GM23338 (cell line): ENCODE measurements around the gene SPATA20. TPM values are rescaled to one million over a fixed set of nuclear protein-coding genes. Genes with fewer than 3 reads are reported as not detected.

Experiments used
- ATAC-seq: fragments of 200-7000 bp; cut with Tn5 transposase; 3 replicates; pipeline ENCODE4 v1.9.1; 2020
- DNase-seq: peaks from one replicate; pipeline ENCODE4 v3.0.0-alpha.2; 2015; ENCODE audit warnings: low spot score
- H2AFZ ChIP-seq: fragments of 200-600 bp; sonication (generic); 2 replicates; pipeline ENCODE4 v1.8.0; 2016; ENCODE audit warnings: antibody characterized with exemption, mild to moderate bottlenecking, moderate library complexity
- H3F3A ChIP-seq: fragments of 200-600 bp; sonication (generic); replicated peaks from 2 replicates; pipeline ENCODE4 v1.8.0; 2017; ENCODE audit warnings: antibody characterized with exemption, mixed run types, low read depth
- H3K27ac ChIP-seq: fragments of 200-600 bp; sonication (generic); 2 replicates; pipeline ENCODE4 v1.6.1; 2016; ENCODE audit warnings: low read depth
- H3K27me3 ChIP-seq: fragments of 200-600 bp; sonication (generic); 2 replicates; pipeline ENCODE4 v1.8.0; 2016; ENCODE audit warnings: mild to moderate bottlenecking, mixed run types, moderate library complexity; ENCODE audit not compliant: insufficient read depth
- H3K36me3 ChIP-seq: fragments of 200-600 bp; sonication (generic); 2 replicates; pipeline ENCODE4 v1.8.0; 2016; ENCODE audit warnings: mild to moderate bottlenecking; ENCODE audit not compliant: insufficient read depth
- H3K4me1 ChIP-seq: fragments of 200-600 bp; sonication (generic); 2 replicates; pipeline ENCODE4 v1.8.0; 2016; ENCODE audit warnings: mild to moderate bottlenecking, moderate library complexity; ENCODE audit not compliant: insufficient read depth
- H3K4me2 ChIP-seq: fragments of 200-600 bp; sonication (generic); 2 replicates; pipeline ENCODE4 v1.7.1; 2017; ENCODE audit warnings: mixed run types
- H3K4me3 ChIP-seq: fragments of 200-600 bp; sonication (generic); 2 replicates; pipeline ENCODE4 v1.6.1; 2016; ENCODE audit warnings: mixed run types
- H3K79me2 ChIP-seq: fragments of 200-600 bp; sonication (generic); replicated peaks from 2 replicates; pipeline ENCODE4 v1.8.0; 2017; ENCODE audit warnings: mild to moderate bottlenecking; ENCODE audit not compliant: insufficient read depth
- H3K9me2 ChIP-seq: fragments of 200-600 bp; sonication (generic); 2 replicates; pipeline ENCODE4 v1.8.0; 2017; ENCODE audit not compliant: insufficient read depth
- H4K20me1 ChIP-seq: fragments of 200-600 bp; sonication (generic); replicated peaks from 2 replicates; pipeline ENCODE4 v1.8.0; 2017; ENCODE audit warnings: mild to moderate bottlenecking; ENCODE audit not compliant: insufficient read depth
- H3K27ac Mint-ChIP-seq: 2 replicates; pipeline ENCODE4 v1.8.0; 2020; ENCODE audit warnings: inconsistent platforms, mild to moderate bottlenecking, moderate library complexity, mixed read lengths
- H3K27me3 Mint-ChIP-seq: 3 replicates; pipeline ENCODE4 v1.8.0; 2022; ENCODE audit warnings: low read depth, mild to moderate bottlenecking, moderate library complexity, mixed read lengths, inconsistent platforms; ENCODE audit not compliant: insufficient read depth, poor library complexity
- H3K36me3 Mint-ChIP-seq: 3 replicates; pipeline ENCODE4 v1.8.0; 2021; ENCODE audit warnings: low read depth, mild to moderate bottlenecking, inconsistent platforms, moderate library complexity, mixed read lengths
- H3K4me1 Mint-ChIP-seq: 3 replicates; pipeline ENCODE4 v1.8.0; 2020; ENCODE audit warnings: mild to moderate bottlenecking, inconsistent platforms, mixed read lengths
- H3K4me3 Mint-ChIP-seq: 3 replicates; pipeline ENCODE4 v1.8.0; 2021; ENCODE audit warnings: moderate library complexity, mild to moderate bottlenecking, inconsistent platforms, mixed read lengths
- H3K9me3 Mint-ChIP-seq: 3 replicates; pipeline ENCODE4 v1.8.0; 2020; ENCODE audit warnings: moderate library complexity, mild to moderate bottlenecking, inconsistent platforms, mixed read lengths
- CREB1 ChIP-seq: fragments of 250-450 bp; sonication (Bioruptor Pico); IDR thresholded peaks from 2 replicates; pipeline ENCODE4 v1.5.0; 2020; ENCODE audit warnings: low read depth, mild to moderate bottlenecking, moderate library complexity
- EZH2 ChIP-seq: fragments of 200-600 bp; sonication (generic); IDR thresholded peaks from one replicate; pipeline ENCODE4 v1.8.0; 2017; ENCODE audit warnings: antibody characterized with exemption, mild to moderate bottlenecking, low read depth; ENCODE audit not compliant: unreplicated experiment
- EZH2phosphoT487 ChIP-seq: fragments of 200-600 bp; sonication (generic); IDR thresholded peaks from one replicate; pipeline ENCODE4 v1.8.1; 2018; ENCODE audit warnings: antibody characterized with exemption; ENCODE audit not compliant: unreplicated experiment
- JUNB ChIP-seq: IDR thresholded peaks from one replicate; pipeline ENCODE4 v1.6.1; 2016; ENCODE audit warnings: antibody characterized with exemption; ENCODE audit not compliant: unreplicated experiment
- NANOG ChIP-seq: IDR thresholded peaks from 2 replicates; pipeline ENCODE4 v1.6.1; 2016; ENCODE audit warnings: antibody characterized with exemption, borderline replicate concordance
- POLR2AphosphoS5 ChIP-seq: IDR thresholded peaks from 2 replicates; pipeline ENCODE4 v1.6.1; 2016; ENCODE audit warnings: antibody characterized with exemption, low read depth
- ZNF114 ChIP-seq: fragments of 250-450 bp; sonication (Bioruptor Pico); IDR thresholded peaks from 2 replicates; pipeline ENCODE4 v1.5.0; 2020; ENCODE audit warnings: mild to moderate bottlenecking, moderate library complexity
- ZNF331 ChIP-seq: fragments of 250-450 bp; sonication (Bioruptor Pico); IDR thresholded peaks from 2 replicates; pipeline ENCODE4 v1.5.0; 2020; ENCODE audit warnings: low read depth, mild to moderate bottlenecking, moderate library complexity
- polyA plus RNA-seq: library from polyadenylated mRNA; unstranded; fragments of >200 nt; fragmentation: Nextera tagmentation; extraction: Ambion mirVana; gene quantifications from 2 replicates; pipeline ENCODE4 v1.2.1, GENCODE V29; 2016
- total RNA-seq: library from RNA; depleted of rRNA; stranded (reverse); fragments of >200 nt; shearing (Covaris generic); gene quantifications from 2 replicates; pipeline ENCODE4 v1.2.3, GENCODE V29; 2014
- TF ChIP-seq, protein P1 (sequence below), 2 experiments: fragments of 200-600 bp in 1 of 2; sonication (generic) in 1 of 2; conservative IDR thresholded peaks; 2 replicates each; pipeline versions ENCODE4 v1.5.1 to v1.6.1; 2016 to 2017; ENCODE audit warnings: antibody characterized with exemption in 2 of 2, low read depth in 2 of 2, mild to moderate bottlenecking in 2 of 2, moderate library complexity in 1 of 2
- TF ChIP-seq, protein P2 (sequence below): IDR thresholded peaks from 2 replicates; pipeline ENCODE4 v1.6.1; 2016; ENCODE audit warnings: antibody characterized with exemption
- TF ChIP-seq, protein P3 (sequence below): IDR thresholded peaks from one replicate; pipeline ENCODE4 v1.6.1; 2018; ENCODE audit warnings: antibody characterized with exemption; ENCODE audit not compliant: unreplicated experiment
- TF ChIP-seq, protein P4 (sequence below): fragments of 250-450 bp; sonication (Bioruptor Pico); IDR thresholded peaks from 2 replicates; pipeline ENCODE4 v1.5.0; 2020; ENCODE audit warnings: mild to moderate bottlenecking, moderate library complexity

SPATA20 gene
- total and polyA plus RNA-seq, 2 experiments from 2014 or later = 13.8 to 32.7 TPM

DNA sequence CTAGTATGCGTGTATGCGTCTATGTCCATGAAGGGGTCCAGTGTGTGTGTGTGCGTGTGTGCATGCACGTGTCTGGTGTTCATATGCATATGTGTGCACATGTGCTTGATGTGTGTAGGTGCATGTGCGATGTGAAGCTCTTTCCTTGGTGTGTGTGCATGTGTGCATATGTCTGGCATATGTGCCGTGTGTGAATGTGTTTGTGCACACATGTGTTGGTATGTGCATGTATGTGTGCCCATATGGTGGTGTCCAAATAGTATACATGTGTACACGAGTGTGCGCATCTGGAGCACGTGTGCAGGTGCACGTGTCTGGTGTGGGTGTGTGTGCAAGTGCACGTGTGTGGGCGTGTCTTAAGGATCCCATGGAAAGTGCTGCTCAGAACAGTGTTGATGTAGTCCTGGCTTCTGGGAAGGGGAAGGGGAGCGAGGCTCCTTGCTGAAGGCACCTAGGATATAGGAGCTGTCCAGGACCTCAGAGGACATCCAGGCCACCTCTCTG, 30.5 kb downstream of the SPATA20 start (continued):
- TF ChIP-seq, protein P1, sequence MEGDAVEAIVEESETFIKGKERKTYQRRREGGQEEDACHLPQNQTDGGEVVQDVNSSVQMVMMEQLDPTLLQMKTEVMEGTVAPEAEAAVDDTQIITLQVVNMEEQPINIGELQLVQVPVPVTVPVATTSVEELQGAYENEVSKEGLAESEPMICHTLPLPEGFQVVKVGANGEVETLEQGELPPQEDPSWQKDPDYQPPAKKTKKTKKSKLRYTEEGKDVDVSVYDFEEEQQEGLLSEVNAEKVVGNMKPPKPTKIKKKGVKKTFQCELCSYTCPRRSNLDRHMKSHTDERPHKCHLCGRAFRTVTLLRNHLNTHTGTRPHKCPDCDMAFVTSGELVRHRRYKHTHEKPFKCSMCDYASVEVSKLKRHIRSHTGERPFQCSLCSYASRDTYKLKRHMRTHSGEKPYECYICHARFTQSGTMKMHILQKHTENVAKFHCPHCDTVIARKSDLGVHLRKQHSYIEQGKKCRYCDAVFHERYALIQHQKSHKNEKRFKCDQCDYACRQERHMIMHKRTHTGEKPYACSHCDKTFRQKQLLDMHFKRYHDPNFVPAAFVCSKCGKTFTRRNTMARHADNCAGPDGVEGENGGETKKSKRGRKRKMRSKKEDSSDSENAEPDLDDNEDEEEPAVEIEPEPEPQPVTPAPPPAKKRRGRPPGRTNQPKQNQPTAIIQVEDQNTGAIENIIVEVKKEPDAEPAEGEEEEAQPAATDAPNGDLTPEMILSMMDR (conservative IDR thresholded peaks at IDR 0.05; ENCODE audit: low read depth in 2 of 2) = no peak
- TF ChIP-seq, protein P2, sequence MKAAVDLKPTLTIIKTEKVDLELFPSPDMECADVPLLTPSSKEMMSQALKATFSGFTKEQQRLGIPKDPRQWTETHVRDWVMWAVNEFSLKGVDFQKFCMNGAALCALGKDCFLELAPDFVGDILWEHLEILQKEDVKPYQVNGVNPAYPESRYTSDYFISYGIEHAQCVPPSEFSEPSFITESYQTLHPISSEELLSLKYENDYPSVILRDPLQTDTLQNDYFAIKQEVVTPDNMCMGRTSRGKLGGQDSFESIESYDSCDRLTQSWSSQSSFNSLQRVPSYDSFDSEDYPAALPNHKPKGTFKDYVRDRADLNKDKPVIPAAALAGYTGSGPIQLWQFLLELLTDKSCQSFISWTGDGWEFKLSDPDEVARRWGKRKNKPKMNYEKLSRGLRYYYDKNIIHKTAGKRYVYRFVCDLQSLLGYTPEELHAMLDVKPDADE = no peak
- TF ChIP-seq EZH2phosphoT487 (no peak), ZNF331 (no peak), POLR2AphosphoS5 (no peak), EZH2 (no peak)
- TF ChIP-seq, protein P3, sequence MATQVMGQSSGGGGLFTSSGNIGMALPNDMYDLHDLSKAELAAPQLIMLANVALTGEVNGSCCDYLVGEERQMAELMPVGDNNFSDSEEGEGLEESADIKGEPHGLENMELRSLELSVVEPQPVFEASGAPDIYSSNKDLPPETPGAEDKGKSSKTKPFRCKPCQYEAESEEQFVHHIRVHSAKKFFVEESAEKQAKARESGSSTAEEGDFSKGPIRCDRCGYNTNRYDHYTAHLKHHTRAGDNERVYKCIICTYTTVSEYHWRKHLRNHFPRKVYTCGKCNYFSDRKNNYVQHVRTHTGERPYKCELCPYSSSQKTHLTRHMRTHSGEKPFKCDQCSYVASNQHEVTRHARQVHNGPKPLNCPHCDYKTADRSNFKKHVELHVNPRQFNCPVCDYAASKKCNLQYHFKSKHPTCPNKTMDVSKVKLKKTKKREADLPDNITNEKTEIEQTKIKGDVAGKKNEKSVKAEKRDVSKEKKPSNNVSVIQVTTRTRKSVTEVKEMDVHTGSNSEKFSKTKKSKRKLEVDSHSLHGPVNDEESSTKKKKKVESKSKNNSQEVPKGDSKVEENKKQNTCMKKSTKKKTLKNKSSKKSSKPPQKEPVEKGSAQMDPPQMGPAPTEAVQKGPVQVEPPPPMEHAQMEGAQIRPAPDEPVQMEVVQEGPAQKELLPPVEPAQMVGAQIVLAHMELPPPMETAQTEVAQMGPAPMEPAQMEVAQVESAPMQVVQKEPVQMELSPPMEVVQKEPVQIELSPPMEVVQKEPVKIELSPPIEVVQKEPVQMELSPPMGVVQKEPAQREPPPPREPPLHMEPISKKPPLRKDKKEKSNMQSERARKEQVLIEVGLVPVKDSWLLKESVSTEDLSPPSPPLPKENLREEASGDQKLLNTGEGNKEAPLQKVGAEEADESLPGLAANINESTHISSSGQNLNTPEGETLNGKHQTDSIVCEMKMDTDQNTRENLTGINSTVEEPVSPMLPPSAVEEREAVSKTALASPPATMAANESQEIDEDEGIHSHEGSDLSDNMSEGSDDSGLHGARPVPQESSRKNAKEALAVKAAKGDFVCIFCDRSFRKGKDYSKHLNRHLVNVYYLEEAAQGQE = no peak

DNA sequence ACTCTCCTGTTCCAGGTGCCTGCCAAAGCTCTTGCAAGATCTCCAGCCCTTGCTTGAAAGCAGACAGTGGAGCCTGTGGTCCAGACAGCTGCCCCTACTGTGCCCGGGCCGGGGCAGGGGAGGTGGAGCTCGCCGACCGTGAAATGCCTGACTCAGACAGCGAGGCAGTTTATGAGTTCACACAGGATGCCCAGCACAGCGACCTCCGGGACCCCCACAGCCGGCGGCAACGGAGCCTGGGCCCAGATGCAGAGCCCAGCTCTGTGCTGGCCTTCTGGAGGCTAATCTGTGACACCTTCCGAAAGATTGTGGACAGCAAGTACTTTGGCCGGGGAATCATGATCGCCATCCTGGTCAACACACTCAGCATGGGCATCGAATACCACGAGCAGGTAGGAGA, 31.2 kb downstream of the SPATA20 start:
- no peaks in the 10 kb centered on the region for H3K27me3 ChIP-seq
- DNase-seq (no peak), ATAC-seq (no peak)
- H3K36me3 ChIP-seq = no peaks in the 10 kb centered on the region
- Mint-ChIP-seq H3K4me1 (peaks cover 20% of the 10 kb centered on the region), H3K4me3 (no peak overlapping the region), H3K27ac (no peak overlapping the region), H3K27me3 (peaks cover 5% of the 10 kb centered on the region), H3K9me3 (no peaks in the 10 kb centered on the region; the same call in 2 of the 3 replicates), H3K36me3 (no peaks in the 10 kb centered on the region)
- H3K4me3 ChIP-seq = no peak overlapping the region
- no peak overlapping the region for H3K27ac ChIP-seq
- H2AFZ ChIP-seq = no peak overlapping the region
- H3K4me1 ChIP-seq = peaks cover 8% of the 10 kb centered on the region
- H3F3A ChIP-seq = no peaks in the 10 kb centered on the region
- no peaks in the 10 kb centered on the region for H3K79me2 ChIP-seq
- no peak overlapping the region for H3K4me2 ChIP-seq
- no peaks in the 10 kb centered on the region for H4K20me1 ChIP-seq
- H3K9me2 ChIP-seq = no peaks in the 10 kb centered on the region
- TF ChIP-seq, protein P4, sequence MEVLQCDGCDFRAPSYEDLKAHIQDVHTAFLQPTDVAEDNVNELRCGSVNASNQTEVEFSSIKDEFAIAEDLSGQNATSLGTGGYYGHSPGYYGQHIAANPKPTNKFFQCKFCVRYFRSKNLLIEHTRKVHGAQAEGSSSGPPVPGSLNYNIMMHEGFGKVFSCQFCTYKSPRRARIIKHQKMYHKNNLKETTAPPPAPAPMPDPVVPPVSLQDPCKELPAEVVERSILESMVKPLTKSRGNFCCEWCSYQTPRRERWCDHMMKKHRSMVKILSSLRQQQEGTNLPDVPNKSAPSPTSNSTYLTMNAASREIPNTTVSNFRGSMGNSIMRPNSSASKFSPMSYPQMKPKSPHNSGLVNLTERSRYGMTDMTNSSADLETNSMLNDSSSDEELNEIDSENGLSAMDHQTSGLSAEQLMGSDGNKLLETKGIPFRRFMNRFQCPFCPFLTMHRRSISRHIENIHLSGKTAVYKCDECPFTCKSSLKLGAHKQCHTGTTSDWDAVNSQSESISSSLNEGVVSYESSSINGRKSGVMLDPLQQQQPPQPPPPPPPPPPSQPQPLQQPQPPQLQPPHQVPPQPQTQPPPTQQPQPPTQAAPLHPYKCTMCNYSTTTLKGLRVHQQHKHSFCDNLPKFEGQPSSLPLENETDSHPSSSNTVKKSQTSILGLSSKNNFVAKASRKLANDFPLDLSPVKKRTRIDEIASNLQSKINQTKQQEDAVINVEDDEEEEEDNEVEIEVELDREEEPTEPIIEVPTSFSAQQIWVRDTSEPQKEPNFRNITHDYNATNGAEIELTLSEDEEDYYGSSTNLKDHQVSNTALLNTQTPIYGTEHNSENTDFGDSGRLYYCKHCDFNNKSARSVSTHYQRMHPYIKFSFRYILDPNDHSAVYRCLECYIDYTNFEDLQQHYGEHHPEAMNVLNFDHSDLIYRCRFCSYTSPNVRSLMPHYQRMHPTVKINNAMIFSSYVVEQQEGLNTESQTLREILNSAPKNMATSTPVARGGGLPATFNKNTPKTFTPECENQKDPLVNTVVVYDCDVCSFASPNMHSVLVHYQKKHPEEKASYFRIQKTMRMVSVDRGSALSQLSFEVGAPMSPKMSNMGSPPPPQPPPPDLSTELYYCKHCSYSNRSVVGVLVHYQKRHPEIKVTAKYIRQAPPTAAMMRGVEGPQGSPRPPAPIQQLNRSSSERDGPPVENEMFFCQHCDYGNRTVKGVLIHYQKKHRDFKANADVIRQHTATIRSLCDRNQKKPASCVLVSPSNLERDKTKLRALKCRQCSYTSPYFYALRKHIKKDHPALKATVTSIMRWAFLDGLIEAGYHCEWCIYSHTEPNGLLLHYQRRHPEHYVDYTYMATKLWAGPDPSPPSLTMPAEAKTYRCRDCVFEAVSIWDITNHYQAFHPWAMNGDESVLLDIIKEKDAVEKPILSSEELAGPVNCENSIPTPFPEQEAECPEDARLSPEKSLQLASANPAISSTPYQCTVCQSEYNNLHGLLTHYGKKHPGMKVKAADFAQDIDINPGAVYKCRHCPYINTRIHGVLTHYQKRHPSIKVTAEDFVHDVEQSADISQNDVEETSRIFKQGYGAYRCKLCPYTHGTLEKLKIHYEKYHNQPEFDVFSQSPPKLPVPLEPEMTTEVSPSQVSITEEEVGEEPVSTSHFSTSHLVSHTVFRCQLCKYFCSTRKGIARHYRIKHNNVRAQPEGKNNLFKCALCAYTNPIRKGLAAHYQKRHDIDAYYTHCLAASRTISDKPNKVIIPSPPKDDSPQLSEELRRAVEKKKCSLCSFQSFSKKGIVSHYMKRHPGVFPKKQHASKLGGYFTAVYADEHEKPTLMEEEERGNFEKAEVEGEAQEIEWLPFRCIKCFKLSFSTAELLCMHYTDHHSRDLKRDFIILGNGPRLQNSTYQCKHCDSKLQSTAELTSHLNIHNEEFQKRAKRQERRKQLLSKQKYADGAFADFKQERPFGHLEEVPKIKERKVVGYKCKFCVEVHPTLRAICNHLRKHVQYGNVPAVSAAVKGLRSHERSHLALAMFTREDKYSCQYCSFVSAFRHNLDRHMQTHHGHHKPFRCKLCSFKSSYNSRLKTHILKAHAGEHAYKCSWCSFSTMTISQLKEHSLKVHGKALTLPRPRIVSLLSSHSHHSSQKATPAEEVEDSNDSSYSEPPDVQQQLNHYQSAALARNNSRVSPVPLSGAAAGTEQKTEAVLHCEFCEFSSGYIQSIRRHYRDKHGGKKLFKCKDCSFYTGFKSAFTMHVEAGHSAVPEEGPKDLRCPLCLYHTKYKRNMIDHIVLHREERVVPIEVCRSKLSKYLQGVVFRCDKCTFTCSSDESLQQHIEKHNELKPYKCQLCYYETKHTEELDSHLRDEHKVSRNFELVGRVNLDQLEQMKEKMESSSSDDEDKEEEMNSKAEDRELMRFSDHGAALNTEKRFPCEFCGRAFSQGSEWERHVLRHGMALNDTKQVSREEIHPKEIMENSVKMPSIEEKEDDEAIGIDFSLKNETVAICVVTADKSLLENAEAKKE (CRISPR knock-in tag) = no peak
- TF ChIP-seq POLR2AphosphoS5 = no peak
- no peak for TF ChIP-seq ZNF114
- no peak for TF ChIP-seq EZH2phosphoT487
- no peak for TF ChIP-seq NANOG
- no peak for TF ChIP-seq JUNB
- TF ChIP-seq CREB1 (CRISPR knock-in tag) = no peak
- no peak for TF ChIP-seq ZNF331
